H1 (cell line): ENCODE data around the gene PALM3. TPM values are rescaled to one million over a fixed set of nuclear protein-coding genes. Genes with fewer than 3 reads are reported as not detected.
"Not testable (repeated sequence)": the region's sequence is repeated elsewhere in the genome, so short reads cannot be mapped to it uniquely, and the experiment has no call there.

ENCODE experiments used
- CTCF ChIA-PET: fragments of 300-600 bp; sonication (Branson Sonifier 250); formaldehyde crosslinking; loops from one replicate; lab custom pipeline; 2021; ENCODE audit not compliant: partially characterized antibody; lab: Charles Lee
- POLR2A ChIA-PET: fragments of 300-600 bp; sonication (Branson Sonifier 250); formaldehyde crosslinking; loops from one replicate; lab custom pipeline; 2021; ENCODE audit warnings: inconsistent platforms; ENCODE audit not compliant: partially characterized antibody; lab: Charles Lee
- DNase-seq, 2 experiments: peaks; one replicate each; pipeline versions ENCODE4 v3.0.0 to v3.0.0-alpha.2; 2010 to 2022; ENCODE audit warnings: low spot score in 2 of 2, low read depth in 1 of 2, mixed read lengths in 1 of 2
- FAIRE-seq: peaks from 2 replicates; lab custom pipeline; 2011; peaks lifted over from hg19 to GRCh38; lab: Jason Lieb, UNC
- H2AFZ ChIP-seq: 2 replicates; pipeline ENCODE4 v1.8.1; 2012; ENCODE audit warnings: low read length, inconsistent platforms
- H2AK5ac ChIP-seq: 2 replicates; pipeline ENCODE4 v1.6.1; 2013; ENCODE audit warnings: low read depth, low read length
- H2BK120ac ChIP-seq: replicated peaks from 2 replicates; pipeline ENCODE3; 2013; ENCODE audit warnings: low read depth, low read length, inconsistent platforms
- H2BK12ac ChIP-seq: 2 replicates; pipeline ENCODE4 v1.6.1; 2013; ENCODE audit warnings: low read depth, low read length
- H2BK15ac ChIP-seq: 2 replicates; pipeline ENCODE4 v1.6.1; 2013; ENCODE audit warnings: low read length
- H2BK20ac ChIP-seq: 2 replicates; pipeline ENCODE4 v1.6.1; 2013; ENCODE audit warnings: low read length
- H2BK5ac ChIP-seq: 2 replicates; pipeline ENCODE4 v1.6.1; 2013; ENCODE audit warnings: low read depth, low read length
- H3K14ac ChIP-seq: 2 replicates; pipeline ENCODE4 v1.6.1; 2013; ENCODE audit warnings: inconsistent platforms; ENCODE audit not compliant: insufficient read length
- H3K18ac ChIP-seq: 2 replicates; pipeline ENCODE4 v1.6.1; 2013; ENCODE audit warnings: low read length; ENCODE audit errors: extremely low read depth
- H3K23ac ChIP-seq: 2 replicates; pipeline ENCODE4 v1.6.1; 2013; ENCODE audit warnings: inconsistent platforms; ENCODE audit not compliant: insufficient read length
- H3K23me2 ChIP-seq: 2 replicates; pipeline ENCODE4 v1.6.1; 2013; ENCODE audit warnings: low read depth, low read length
- H3K27ac ChIP-seq: 2 replicates; pipeline ENCODE4 v1.6.1; 2011; ENCODE audit warnings: low read depth, low read length, inconsistent platforms
- H3K27me3 ChIP-seq, 4 experiments: replicated peaks in 1 of 4; 1 replicate in 1 of 4; 2 replicates in 3 of 4; pipeline versions ENCODE4 v1.6.1 to v1.8.1; 2011 to 2013; ENCODE audit warnings: low read length in 3 of 4, mild to moderate bottlenecking in 3 of 4, inconsistent platforms in 2 of 4, mixed read lengths in 2 of 4, moderate library complexity in 1 of 4; ENCODE audit not compliant: control insufficient read depth in 3 of 4, insufficient read depth in 3 of 4; ENCODE audit errors: extremely low read depth in 1 of 4
- H3K36me3 ChIP-seq, 4 experiments: 2 replicates each; pipeline versions ENCODE4 v1.6.1 to v1.8.1; 2011 to 2013; ENCODE audit warnings: mild to moderate bottlenecking in 4 of 4, low read length in 3 of 4, moderate library complexity in 2 of 4, control low read depth in 1 of 4, inconsistent platforms in 1 of 4; ENCODE audit not compliant: insufficient read depth in 4 of 4, control insufficient read depth in 2 of 4
- H3K4ac ChIP-seq: replicated peaks from 2 replicates; pipeline ENCODE3; 2013; ENCODE audit warnings: low read length, low read depth, mixed read lengths, inconsistent platforms; ENCODE audit not compliant: insufficient read length
- H3K4me1 ChIP-seq, 4 experiments: replicated peaks in 1 of 4; 1 replicate in 1 of 4; 2 replicates in 3 of 4; pipeline versions ENCODE4 v1.6.1 to v1.8.1; 2011 to 2013; ENCODE audit warnings: low read length in 3 of 4, inconsistent platforms in 2 of 4, mixed read lengths in 1 of 4; ENCODE audit not compliant: insufficient read depth in 4 of 4, control insufficient read depth in 3 of 4
- H3K4me2 ChIP-seq, 2 experiments: 2 replicates each; pipeline versions ENCODE4 v1.6.1 to v1.8.1; 2011 to 2013; ENCODE audit warnings: low read depth in 2 of 2, low read length in 2 of 2, control low read depth in 1 of 2, inconsistent platforms in 1 of 2, mild to moderate bottlenecking in 1 of 2; ENCODE audit not compliant: insufficient read depth in 1 of 2
- H3K4me3 ChIP-seq, 4 experiments: fragments of 200-600, 300-600 bp in 1 of 4; sonication (generic), shearing (Covaris generic), sonication (Bioruptor Twin) in 1 of 4; 2 replicates each; pipeline versions ENCODE4 v1.5.1 to v1.8.1; 2011 to 2016; ENCODE audit warnings: low read length in 4 of 4, low read depth in 3 of 4, control low read depth in 2 of 4, inconsistent platforms in 2 of 4, mild to moderate bottlenecking in 2 of 4, mixed read lengths in 1 of 4, moderate library complexity in 1 of 4; ENCODE audit not compliant: insufficient read depth in 2 of 4; ENCODE audit errors: extremely low read depth in 1 of 4
- H3K56ac ChIP-seq: replicated peaks from 2 replicates; pipeline ENCODE3; 2013; ENCODE audit warnings: low read depth, mild to moderate bottlenecking, mixed read lengths, low read length, inconsistent platforms; ENCODE audit not compliant: insufficient read length
- H3K79me1 ChIP-seq: 2 replicates; pipeline ENCODE4 v1.6.1; 2013; ENCODE audit warnings: low read depth, low read length, control low read depth
- H3K79me2 ChIP-seq, 2 experiments: 2 replicates each; pipeline versions ENCODE4 v1.6.1 to v1.8.1; 2012 to 2013; ENCODE audit warnings: low read length in 2 of 2, mild to moderate bottlenecking in 2 of 2, inconsistent platforms in 1 of 2; ENCODE audit not compliant: insufficient read depth in 2 of 2, control insufficient read depth in 1 of 2
- H3K9ac ChIP-seq, 4 experiments: replicated peaks in 1 of 4; 1 replicate in 1 of 4; 2 replicates in 3 of 4; pipeline versions ENCODE4 v1.6.1 to v1.8.1; 2011 to 2013; ENCODE audit warnings: low read depth in 3 of 4, low read length in 3 of 4, control low read depth in 2 of 4, mild to moderate bottlenecking in 2 of 4, moderate library complexity in 2 of 4, inconsistent platforms in 1 of 4; ENCODE audit errors: extremely low read depth in 1 of 4
- H3K9me3 ChIP-seq, 2 experiments: 2 replicates each; pipeline versions ENCODE4 v1.6.1 to v1.8.1; 2012 to 2013; ENCODE audit warnings: mild to moderate bottlenecking in 2 of 2, moderate library complexity in 2 of 2, control low read depth in 1 of 2, inconsistent platforms in 1 of 2, low read depth in 1 of 2, low read length in 1 of 2, mixed read lengths in 1 of 2; ENCODE audit not compliant: insufficient read depth in 2 of 2
- H4K20me1 ChIP-seq, 2 experiments: replicated peaks in 1 of 2; 2 replicates each; pipeline versions ENCODE3 to v1.8.1; 2011 to 2013; ENCODE audit warnings: inconsistent platforms in 2 of 2, low read length in 2 of 2, mild to moderate bottlenecking in 1 of 2; ENCODE audit not compliant: insufficient read depth in 2 of 2, control insufficient read depth in 1 of 2
- H4K5ac ChIP-seq: 2 replicates; pipeline ENCODE4 v1.6.1; 2013; ENCODE audit warnings: low read length, low read depth, mixed read lengths, inconsistent platforms; ENCODE audit not compliant: insufficient read length
- H4K8ac ChIP-seq: 2 replicates; pipeline ENCODE4 v1.8.0; 2013; ENCODE audit warnings: mild to moderate bottlenecking, moderate library complexity, low read length, inconsistent platforms; ENCODE audit not compliant: insufficient read depth; ENCODE audit errors: extremely low read depth
- H4K91ac ChIP-seq: replicated peaks from 2 replicates; pipeline ENCODE3; 2013; ENCODE audit warnings: low read length, mixed read lengths, inconsistent platforms; ENCODE audit not compliant: insufficient read length
- EP300 ChIP-seq, 2 experiments: IDR thresholded peaks; 1 replicate in 1 of 2; 2 replicates in 1 of 2; pipeline ENCODE4 v1.6.1; 2011 to 2012; ENCODE audit warnings: low read depth in 2 of 2, low read length in 2 of 2, mild to moderate bottlenecking in 2 of 2, borderline replicate concordance in 1 of 2, inconsistent platforms in 1 of 2, moderate library complexity in 1 of 2
- RAD21 ChIP-seq, 2 experiments: IDR thresholded peaks in 1 of 2; conservative IDR thresholded peaks in 1 of 2; 2 replicates each; pipeline ENCODE4 v1.6.1; 2011; ENCODE audit warnings: low read depth in 2 of 2, low read length in 2 of 2, improper control_type of control experiment in 1 of 2, inconsistent platforms in 1 of 2, mild to moderate bottlenecking in 1 of 2, moderate library complexity in 1 of 2
- WGBS, 2 experiments: shearing (Covaris generic) in 1 of 2; methylation state at CpG; one replicate each; pipeline versions ENCODE4 v1.1.6 to v1.1.7; 2013 to 2015; ENCODE audit warnings: low lambda C conversion rate in 2 of 2, mixed read lengths in 2 of 2, inconsistent platforms in 1 of 2, low coverage in 1 of 2, missing lambda C conversion rate in 1 of 2; ENCODE audit not compliant: insufficient replicate concordance in 2 of 2, insufficient coverage in 1 of 2, insufficient read length in 1 of 2; ENCODE audit errors: extremely low coverage in 1 of 2, missing lambda C conversion rate in 1 of 2; 5-methylcytosine and 5-hydroxymethylcytosine counted together
- polyA plus RNA-seq, 7 experiments: library from polyadenylated mRNA; depleted of rRNA in 3 of 7; stranded (reverse) in 5 of 7; unstranded in 2 of 7; fragments of >200 nt in 5 of 7; fragments of 200-250 nt in 2 of 7; gene quantifications; 1 replicate in 5 of 7; 2 replicates in 1 of 7; 4 replicates in 1 of 7; pipeline versions ENCODE4 v1.2.1 to v1.2.3, GENCODE V29; 2011 to 2013; ENCODE audit warnings: missing spikeins in 2 of 7, mixed read lengths in 2 of 7
- total RNA-seq: library from RNA; stranded (reverse); fragmentation: NEBNext Ultra II Directional; extraction: Animal tissue kit (Norgen Biotek cat#: 25700); gene quantifications from 2 replicates; pipeline ENCODE4 v1.2.1, GENCODE V29; 2021
- TF ChIP-seq, protein P1 (sequence below): IDR thresholded peaks from 2 replicates; pipeline ENCODE4 v1.6.1; 2012; ENCODE audit warnings: low read length, inconsistent platforms
- TF ChIP-seq, protein P2 (sequence below), 3 experiments: IDR thresholded peaks; 1 replicate in 2 of 3; 2 replicates in 1 of 3; pipeline versions ENCODE4 v1.5.1 to v1.6.1; 2011; ENCODE audit warnings: low read length in 3 of 3, mild to moderate bottlenecking in 3 of 3, inconsistent platforms in 2 of 3, low read depth in 1 of 3, moderate library complexity in 1 of 3; ENCODE audit not compliant: insufficient read depth in 1 of 3; ENCODE audit errors: control extremely low read depth in 1 of 3

PALM3 gene
- total and polyA plus RNA-seq, 2 of the 8 experiments (the other 6 are each of a cell fraction or from before 2014, with no cell fraction given), result 5.8 to 31.3 TPM

DNA sequence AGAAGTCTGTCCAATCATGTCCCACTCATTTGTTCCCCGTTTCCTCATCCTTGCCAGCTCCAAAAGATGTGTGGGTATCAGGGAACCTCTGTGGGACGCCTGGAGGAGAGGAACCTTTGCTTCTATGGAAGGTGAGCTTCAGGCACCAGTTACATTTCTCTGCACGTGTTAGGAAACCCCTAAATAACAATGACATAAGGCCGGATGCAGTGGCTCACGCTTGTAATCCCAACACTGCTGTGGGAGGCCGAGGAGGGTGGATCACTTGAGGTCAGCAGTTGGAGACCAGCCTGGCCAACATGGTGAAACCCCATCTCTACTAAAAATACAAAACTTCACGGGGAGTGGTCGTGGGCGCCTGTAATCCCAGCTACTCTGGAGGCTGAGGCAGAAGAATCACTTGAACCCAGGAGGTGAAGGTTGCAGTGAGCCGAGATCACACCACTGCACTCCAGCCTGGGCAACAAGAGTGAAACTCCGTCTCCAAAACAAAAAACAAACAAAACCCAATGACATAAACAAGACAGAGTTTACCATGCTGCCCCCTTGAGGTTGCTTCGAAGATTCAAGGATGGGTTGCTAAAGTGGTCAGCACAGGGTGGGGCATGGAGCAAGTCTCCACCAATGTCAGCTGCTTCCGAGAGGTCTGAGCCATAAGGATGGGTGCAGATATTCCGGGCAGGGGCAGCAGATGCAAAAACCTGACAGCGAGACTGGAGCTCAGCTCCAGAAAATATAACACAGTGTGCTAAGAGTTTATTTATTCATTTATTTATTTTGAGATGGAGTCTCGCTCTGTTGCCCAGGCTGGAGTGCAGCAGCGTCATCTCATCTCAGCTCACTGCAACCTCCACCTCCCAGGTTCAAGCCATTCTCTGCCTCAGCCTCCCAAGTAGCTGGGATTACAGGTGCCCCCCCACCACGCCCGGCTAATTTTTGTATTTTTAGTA, 18.9 kb downstream of the PALM3 start:
- not testable (repeated sequence) for H3K4me2 ChIP-seq, H3K36me3 ChIP-seq, H3K9me3 ChIP-seq, H2BK120ac ChIP-seq, H3K23me2 ChIP-seq, H3K27me3 ChIP-seq, H3K18ac ChIP-seq, H3K23ac ChIP-seq, H3K4me1 ChIP-seq, H4K20me1 ChIP-seq, H2BK20ac ChIP-seq, H3K79me2 ChIP-seq, H3K4ac ChIP-seq, H3K79me1 ChIP-seq, H4K91ac ChIP-seq, H3K4me3 ChIP-seq, H3K56ac ChIP-seq, H2BK15ac ChIP-seq, H2BK5ac ChIP-seq, H4K5ac ChIP-seq, H3K14ac ChIP-seq, H2AFZ ChIP-seq
- FAIRE-seq (peak; percentile 99), DNase-seq (peak in 1 of 2 experiments; percentile 75)
- CTCF ChIA-PET, result interaction anchor here (0.6 to 5.0 kb wide), 47 partner anchors 8 to 1077 kb away, joined by 3 to 39 read pairs (median 4); partner anchors contain the start of genes IL27RA, MISP3, PALM3 and PODNL1
- TF ChIP-seq EP300 (IDR thresholded peaks at IDR 0.05; ENCODE audit: borderline replicate concordance in 1 of 2, low read depth in 2 of 2, low read length in 2 of 2) (peak in 1 of 2 experiments; percentile 86; a peak in 2 of 3 replicates), RAD21 (IDR thresholded peaks at IDR 0.05 in 1 of 2, conservative IDR thresholded peaks at IDR 0.05 in 1 of 2; ENCODE audit: low read depth in 2 of 2, low read length in 2 of 2) (peak; percentile 50 to 53)
- TF ChIP-seq, protein P1, sequence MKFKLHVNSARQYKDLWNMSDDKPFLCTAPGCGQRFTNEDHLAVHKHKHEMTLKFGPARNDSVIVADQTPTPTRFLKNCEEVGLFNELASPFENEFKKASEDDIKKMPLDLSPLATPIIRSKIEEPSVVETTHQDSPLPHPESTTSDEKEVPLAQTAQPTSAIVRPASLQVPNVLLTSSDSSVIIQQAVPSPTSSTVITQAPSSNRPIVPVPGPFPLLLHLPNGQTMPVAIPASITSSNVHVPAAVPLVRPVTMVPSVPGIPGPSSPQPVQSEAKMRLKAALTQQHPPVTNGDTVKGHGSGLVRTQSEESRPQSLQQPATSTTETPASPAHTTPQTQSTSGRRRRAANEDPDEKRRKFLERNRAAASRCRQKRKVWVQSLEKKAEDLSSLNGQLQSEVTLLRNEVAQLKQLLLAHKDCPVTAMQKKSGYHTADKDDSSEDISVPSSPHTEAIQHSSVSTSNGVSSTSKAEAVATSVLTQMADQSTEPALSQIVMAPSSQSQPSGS, result peak; percentile 61; the same call in 1 of the 2 replicates
- TF ChIP-seq, protein P2, sequence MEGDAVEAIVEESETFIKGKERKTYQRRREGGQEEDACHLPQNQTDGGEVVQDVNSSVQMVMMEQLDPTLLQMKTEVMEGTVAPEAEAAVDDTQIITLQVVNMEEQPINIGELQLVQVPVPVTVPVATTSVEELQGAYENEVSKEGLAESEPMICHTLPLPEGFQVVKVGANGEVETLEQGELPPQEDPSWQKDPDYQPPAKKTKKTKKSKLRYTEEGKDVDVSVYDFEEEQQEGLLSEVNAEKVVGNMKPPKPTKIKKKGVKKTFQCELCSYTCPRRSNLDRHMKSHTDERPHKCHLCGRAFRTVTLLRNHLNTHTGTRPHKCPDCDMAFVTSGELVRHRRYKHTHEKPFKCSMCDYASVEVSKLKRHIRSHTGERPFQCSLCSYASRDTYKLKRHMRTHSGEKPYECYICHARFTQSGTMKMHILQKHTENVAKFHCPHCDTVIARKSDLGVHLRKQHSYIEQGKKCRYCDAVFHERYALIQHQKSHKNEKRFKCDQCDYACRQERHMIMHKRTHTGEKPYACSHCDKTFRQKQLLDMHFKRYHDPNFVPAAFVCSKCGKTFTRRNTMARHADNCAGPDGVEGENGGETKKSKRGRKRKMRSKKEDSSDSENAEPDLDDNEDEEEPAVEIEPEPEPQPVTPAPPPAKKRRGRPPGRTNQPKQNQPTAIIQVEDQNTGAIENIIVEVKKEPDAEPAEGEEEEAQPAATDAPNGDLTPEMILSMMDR (IDR thresholded peaks at IDR 0.05; ENCODE audit: control extremely low read depth in 1 of 3, insufficient read depth in 1 of 3, low read depth in 1 of 3, low read length in 3 of 3), result peak; percentile 55 to 76 (median 59)
- 0 out of 7 replicates have a peak overlapping the region, but pooled peaks of 2 of the 4 experiments have one; percentile 21 to 36 for H3K9ac ChIP-seq
- 77% methylated on average over 19 of the region's 19 CpGs; no CpG with 5 or more reads in 1 of the 2 experiments for WGBS, 2 experiments
- peak overlapping the region; percentile 81 for H3K27ac ChIP-seq
- H2AK5ac ChIP-seq, result peak overlapping the region; percentile 90; the same call in 1 of the 2 replicates
- peak overlapping the region; percentile 66; the same call in 1 of the 2 replicates for H4K8ac ChIP-seq
- H2BK12ac ChIP-seq, result peak overlapping the region; percentile 99; the same call in 1 of the 2 replicates
- POLR2A ChIA-PET, result interaction anchor here (0.6 to 1.9 kb wide), 8 partner anchors 14 to 162 kb away, joined by 3 to 6 read pairs (median 4); no protein-coding TSS in a partner anchor
